HCT116 (cell line): ENCODE measurements around the gene PPEF1. TPM values are rescaled to one million over a fixed set of nuclear protein-coding genes. Genes with fewer than 3 reads are reported as not detected.

Experiments used
- ATAC-seq: fragments of 200-7000 bp; cut with Tn5 transposase; 2 replicates; pipeline ENCODE4 v1.9.1; 2020; ENCODE audit warnings: mild to moderate bottlenecking, moderate library complexity
- BruUV-seq: library from RNA; stranded (reverse); fragments of 400-500 nt; replicated peaks from 2 replicates; lab custom pipeline; 2021; lab: Mats Ljungman, UMichigan
- CTCF ChIA-PET: fragments of 300-600 bp; sonication (Branson Sonifier 250); formaldehyde crosslinking; loops from one replicate; lab custom pipeline; 2021; ENCODE audit warnings: antibody characterized with exemption; lab: Charles Lee
- POLR2A ChIA-PET: fragments of 300-600, 350-600 bp; sonication (Branson Sonifier 250); formaldehyde crosslinking; loops from one replicate; lab custom pipeline; 2021; ENCODE audit warnings: antibody characterized with exemption; lab: Charles Lee
- RAD21 ChIA-PET, 2 experiments: fragments of 300-600 bp; sonication (Branson Sonifier 250); formaldehyde crosslinking; loops; one replicate each; lab custom pipeline; 2023; ENCODE audit warnings: low total read pairs in 2 of 2; ENCODE audit not compliant: uncharacterized antibody in 2 of 2, unreplicated experiment in 2 of 2, low non-redundant PET in 1 of 2; lab: Charles Lee
- DNase-seq: peaks from one replicate; pipeline ENCODE4 v3.0.0-alpha.2; 2010; ENCODE audit warnings: low read depth, low spot score
- H2AFZ ChIP-seq: fragments of 200-600 bp; shearing (Covaris generic), sonication (generic); 2 replicates; pipeline ENCODE4 v1.6.1; 2017; ENCODE audit warnings: low read depth, mixed run types, mixed read lengths, antibody characterized with exemption, low read length; ENCODE audit not compliant: poor library complexity, severe bottlenecking
- H3K27ac ChIP-seq: 2 replicates; pipeline ENCODE4 v1.5.1; 2012; ENCODE audit warnings: low read depth, low read length
- H3K27me3 ChIP-seq: fragments of 200-600 bp; sonication (generic); 2 replicates; pipeline ENCODE4 v1.6.1; 2016; ENCODE audit warnings: mixed run types, low read length, mixed read lengths; ENCODE audit not compliant: insufficient read depth
- H3K36me3 ChIP-seq, 2 experiments: fragments of 200-500 bp in 1 of 2; fragments of 200-600 bp in 1 of 2; sonication (Bioruptor generic) in 1 of 2; sonication (generic) in 1 of 2; 2 replicates each; pipeline versions ENCODE4 v1.5.1 to v1.6.1; 2014 to 2016; ENCODE audit warnings: low read length in 2 of 2, inconsistent platforms in 1 of 2, mixed read lengths in 1 of 2, mixed run types in 1 of 2; ENCODE audit not compliant: insufficient read depth in 2 of 2, control insufficient read depth in 1 of 2
- H3K4me1 ChIP-seq, 2 experiments: fragments of 200-600 bp in 1 of 2; sonication (generic) in 1 of 2; 2 replicates each; pipeline versions ENCODE4 v1.5.1 to v1.6.1; 2012 to 2017; ENCODE audit warnings: low read length in 2 of 2, inconsistent platforms in 1 of 2, mild to moderate bottlenecking in 1 of 2, mixed read lengths in 1 of 2, mixed run types in 1 of 2, moderate library complexity in 1 of 2; ENCODE audit not compliant: insufficient read depth in 2 of 2, control insufficient read depth in 1 of 2
- H3K4me2 ChIP-seq: fragments of 200-600 bp; sonication (generic); 2 replicates; pipeline ENCODE4 v1.6.1; 2017; ENCODE audit warnings: mixed run types, low read length, mixed read lengths
- H3K4me3 ChIP-seq, 2 experiments: fragments of 200-600 bp in 1 of 2; sonication (generic) in 1 of 2; replicated peaks in 1 of 2; 2 replicates each; pipeline ENCODE4 v1.5.1; 2011 to 2016; ENCODE audit warnings: low read length in 2 of 2, control low read depth in 1 of 2, low read depth in 1 of 2, mild to moderate bottlenecking in 1 of 2, mixed read lengths in 1 of 2, mixed run types in 1 of 2
- H3K79me2 ChIP-seq: fragments of 200-600 bp; sonication (generic); 2 replicates; pipeline ENCODE4 v1.6.1; 2017; ENCODE audit warnings: mild to moderate bottlenecking, mixed run types, low read length, moderate library complexity, mixed read lengths; ENCODE audit not compliant: insufficient read depth
- H3K9ac ChIP-seq: fragments of 200-600 bp; sonication (generic); 2 replicates; pipeline ENCODE4 v1.6.1; 2016; ENCODE audit warnings: low read length, mixed read lengths
- H3K9me2 ChIP-seq: fragments of 200-600 bp; sonication (generic), shearing (Covaris generic); 2 replicates; pipeline ENCODE4 v1.6.1; 2017; ENCODE audit warnings: mixed run types, mild to moderate bottlenecking, moderate library complexity; ENCODE audit not compliant: insufficient read depth
- H3K9me3 ChIP-seq, 2 experiments: fragments of 200-500 bp in 1 of 2; fragments of 200-600 bp in 1 of 2; sonication (Bioruptor generic) in 1 of 2; sonication (generic) in 1 of 2; 2 replicates each; pipeline ENCODE4 v1.6.1; 2014 to 2017; ENCODE audit warnings: low read length in 2 of 2, mixed read lengths in 2 of 2, inconsistent platforms in 1 of 2, low read depth in 1 of 2, mild to moderate bottlenecking in 1 of 2, mixed run types in 1 of 2, moderate library complexity in 1 of 2; ENCODE audit not compliant: control insufficient read depth in 1 of 2, insufficient read depth in 1 of 2
- H4K20me1 ChIP-seq: fragments of 200-600 bp; sonication (generic), shearing (Covaris generic); 2 replicates; pipeline ENCODE4 v1.6.1; 2017; ENCODE audit warnings: mixed run types, mild to moderate bottlenecking, moderate library complexity; ENCODE audit not compliant: insufficient read depth
- CBX3 ChIP-seq: IDR thresholded peaks from 2 replicates; pipeline ENCODE4 v1.6.1; 2012; ENCODE audit warnings: low read depth
- CEBPB ChIP-seq: IDR thresholded peaks from 2 replicates; pipeline ENCODE4 v1.6.1; 2012; ENCODE audit warnings: low read depth
- EGR1 ChIP-seq: IDR thresholded peaks from 2 replicates; pipeline ENCODE4 v1.6.1; 2012; ENCODE audit warnings: low read depth
- ELF1 ChIP-seq: IDR thresholded peaks from 2 replicates; pipeline ENCODE4 v1.6.1; 2012; ENCODE audit warnings: low read depth, borderline replicate concordance
- EZH2 ChIP-seq: fragments of 200-600 bp; sonication (generic); IDR thresholded peaks from 2 replicates; pipeline ENCODE4 v1.6.1; 2017; ENCODE audit warnings: antibody characterized with exemption, mixed run types
- EZH2phosphoT487 ChIP-seq: fragments of 200-600 bp; IDR thresholded peaks from 2 replicates; pipeline ENCODE4 v1.6.1; 2018; ENCODE audit warnings: antibody characterized with exemption, borderline replicate concordance
- FOSL1 ChIP-seq: IDR thresholded peaks from 2 replicates; pipeline ENCODE4 v1.6.1; 2012; ENCODE audit warnings: low read depth
- JUND ChIP-seq: IDR thresholded peaks from 2 replicates; pipeline ENCODE4 v1.6.1; 2012
- POLR2AphosphoS5 ChIP-seq: IDR thresholded peaks from 2 replicates; pipeline ENCODE4 v1.6.1; 2011; ENCODE audit warnings: mild to moderate bottlenecking, low read depth, low read length, moderate library complexity
- RAD21 ChIP-seq: IDR thresholded peaks from 2 replicates; pipeline ENCODE4 v1.6.1; 2012; ENCODE audit warnings: low read depth, mild to moderate bottlenecking
- SIN3A ChIP-seq: IDR thresholded peaks from 2 replicates; pipeline ENCODE4 v1.6.1; 2012; ENCODE audit warnings: low read depth
- SP1 ChIP-seq: IDR thresholded peaks from 2 replicates; pipeline ENCODE4 v1.6.1; 2012; ENCODE audit warnings: low read depth
- SRF ChIP-seq: IDR thresholded peaks from 2 replicates; pipeline ENCODE4 v1.6.1; 2012; ENCODE audit warnings: low read depth
- YY1 ChIP-seq: IDR thresholded peaks from 2 replicates; pipeline ENCODE4 v1.6.1; 2011; ENCODE audit warnings: low read length, low read depth, moderate library complexity, mild to moderate bottlenecking; ENCODE audit not compliant: insufficient replicate concordance; ENCODE audit errors: extremely low read depth
- ZFX ChIP-seq: fragments of 450-650 bp; IDR thresholded peaks from 2 replicates; pipeline ENCODE4 v1.6.1; 2017
- ZNF274 ChIP-seq: fragments of 200-500 bp; sonication (Bioruptor generic); IDR thresholded peaks from 2 replicates; pipeline ENCODE4 v1.6.1; 2014; ENCODE audit warnings: mild to moderate bottlenecking, low read depth, low read length, inconsistent platforms
- intact Hi-C: fragments of 100-400 bp; cut with micrococcal nuclease; formaldehyde crosslinking; loops from 2 replicates; pipeline ENCODE4 v1.10.0; 2022
- total RNA-seq: library from RNA; stranded (reverse); gene quantifications from one replicate; pipeline ENCODE4 v1.2.1, GENCODE V29; 2021; ENCODE audit not compliant: unreplicated experiment
- TF ChIP-seq, protein P1 (sequence below): IDR thresholded peaks from 2 replicates; pipeline ENCODE4 v1.6.1; 2012; ENCODE audit warnings: low read depth
- TF ChIP-seq, protein P2 (sequence below): IDR thresholded peaks from 2 replicates; pipeline ENCODE4 v1.6.1; 2011; ENCODE audit warnings: mild to moderate bottlenecking, low read length, moderate library complexity; ENCODE audit not compliant: insufficient replicate concordance; ENCODE audit errors: extremely low read depth
- TF ChIP-seq, protein P3 (sequence below), 3 experiments: fragments of 200-600 bp in 1 of 3; sonication (generic) in 1 of 3; IDR thresholded peaks in 2 of 3; conservative IDR thresholded peaks in 1 of 3; 2 replicates each; pipeline ENCODE4 v1.5.1; 2012 to 2017; ENCODE audit warnings: low read depth in 2 of 3, low read length in 2 of 3, antibody characterized with exemption in 1 of 3, borderline replicate concordance in 1 of 3, control low read depth in 1 of 3, mild to moderate bottlenecking in 1 of 3, mixed read lengths in 1 of 3, mixed run types in 1 of 3, moderate library complexity in 1 of 3; ENCODE audit not compliant: insufficient read depth in 1 of 3
- TF ChIP-seq, protein P4 (sequence below): IDR thresholded peaks from 2 replicates; pipeline ENCODE4 v1.6.1; 2012

PPEF1 gene
- total RNA-seq, 1 experiment from 2014 or later = not detected

DNA sequence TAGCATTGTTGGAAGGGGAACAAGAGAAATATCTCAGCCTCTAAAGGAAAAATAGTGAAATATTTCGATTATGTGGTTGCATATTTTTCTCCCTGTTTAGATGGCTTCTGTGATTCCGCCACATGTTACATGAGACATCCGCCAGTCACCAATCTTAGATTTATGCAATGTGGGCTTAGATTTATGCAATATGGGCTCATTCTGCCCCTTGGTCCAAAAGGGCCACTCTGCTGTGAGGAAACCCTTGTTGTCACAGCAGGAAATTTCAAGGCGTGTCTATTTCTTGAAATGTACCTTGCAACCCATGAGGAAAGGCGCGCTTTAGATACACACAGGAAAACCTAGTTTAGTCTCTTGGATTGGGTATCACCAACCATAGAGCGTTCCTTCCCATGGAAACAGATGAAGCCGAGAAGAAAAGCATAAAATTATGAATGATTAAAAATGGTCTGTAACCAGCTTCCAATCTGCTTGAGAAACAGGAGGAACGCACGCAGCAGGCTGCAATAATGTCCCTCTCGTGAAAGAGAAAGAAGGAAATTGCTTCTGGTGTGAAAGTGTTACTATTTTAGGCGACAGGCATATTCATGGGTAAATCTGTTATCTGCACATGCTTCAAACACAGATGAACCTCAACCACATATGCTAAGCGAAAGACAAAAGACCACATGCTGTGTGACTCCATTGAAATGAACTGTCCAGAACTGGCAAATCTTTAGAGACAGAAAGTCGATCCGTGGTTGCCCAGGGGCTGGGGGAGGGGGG, 39.2 kb upstream of the PPEF1 start:
- Histone ChIP-seq H3K4me1 (no peaks in the 10 kb centered on the region), H2AFZ (no peak overlapping the region), H3K79me2 (no peaks in the 10 kb centered on the region), H3K36me3 (no peaks in the 10 kb centered on the region), H4K20me1 (no peaks in the 10 kb centered on the region), H3K9me3 (no peaks in the 10 kb centered on the region), H3K4me2 (no peak overlapping the region), H3K9me2 (no peaks in the 10 kb centered on the region), H3K9ac (no peak overlapping the region), H3K27me3 (no peaks in the 10 kb centered on the region), H3K27ac (no peak overlapping the region), H3K4me3 (no peak overlapping the region)
- ATAC-seq (no peak), DNase-seq (no peak)
- POLR2A ChIA-PET = no interaction called here
- CTCF ChIA-PET = no interaction called here
- TF ChIP-seq, protein P1, sequence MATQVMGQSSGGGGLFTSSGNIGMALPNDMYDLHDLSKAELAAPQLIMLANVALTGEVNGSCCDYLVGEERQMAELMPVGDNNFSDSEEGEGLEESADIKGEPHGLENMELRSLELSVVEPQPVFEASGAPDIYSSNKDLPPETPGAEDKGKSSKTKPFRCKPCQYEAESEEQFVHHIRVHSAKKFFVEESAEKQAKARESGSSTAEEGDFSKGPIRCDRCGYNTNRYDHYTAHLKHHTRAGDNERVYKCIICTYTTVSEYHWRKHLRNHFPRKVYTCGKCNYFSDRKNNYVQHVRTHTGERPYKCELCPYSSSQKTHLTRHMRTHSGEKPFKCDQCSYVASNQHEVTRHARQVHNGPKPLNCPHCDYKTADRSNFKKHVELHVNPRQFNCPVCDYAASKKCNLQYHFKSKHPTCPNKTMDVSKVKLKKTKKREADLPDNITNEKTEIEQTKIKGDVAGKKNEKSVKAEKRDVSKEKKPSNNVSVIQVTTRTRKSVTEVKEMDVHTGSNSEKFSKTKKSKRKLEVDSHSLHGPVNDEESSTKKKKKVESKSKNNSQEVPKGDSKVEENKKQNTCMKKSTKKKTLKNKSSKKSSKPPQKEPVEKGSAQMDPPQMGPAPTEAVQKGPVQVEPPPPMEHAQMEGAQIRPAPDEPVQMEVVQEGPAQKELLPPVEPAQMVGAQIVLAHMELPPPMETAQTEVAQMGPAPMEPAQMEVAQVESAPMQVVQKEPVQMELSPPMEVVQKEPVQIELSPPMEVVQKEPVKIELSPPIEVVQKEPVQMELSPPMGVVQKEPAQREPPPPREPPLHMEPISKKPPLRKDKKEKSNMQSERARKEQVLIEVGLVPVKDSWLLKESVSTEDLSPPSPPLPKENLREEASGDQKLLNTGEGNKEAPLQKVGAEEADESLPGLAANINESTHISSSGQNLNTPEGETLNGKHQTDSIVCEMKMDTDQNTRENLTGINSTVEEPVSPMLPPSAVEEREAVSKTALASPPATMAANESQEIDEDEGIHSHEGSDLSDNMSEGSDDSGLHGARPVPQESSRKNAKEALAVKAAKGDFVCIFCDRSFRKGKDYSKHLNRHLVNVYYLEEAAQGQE = no peak
- TF ChIP-seq, protein P2, sequence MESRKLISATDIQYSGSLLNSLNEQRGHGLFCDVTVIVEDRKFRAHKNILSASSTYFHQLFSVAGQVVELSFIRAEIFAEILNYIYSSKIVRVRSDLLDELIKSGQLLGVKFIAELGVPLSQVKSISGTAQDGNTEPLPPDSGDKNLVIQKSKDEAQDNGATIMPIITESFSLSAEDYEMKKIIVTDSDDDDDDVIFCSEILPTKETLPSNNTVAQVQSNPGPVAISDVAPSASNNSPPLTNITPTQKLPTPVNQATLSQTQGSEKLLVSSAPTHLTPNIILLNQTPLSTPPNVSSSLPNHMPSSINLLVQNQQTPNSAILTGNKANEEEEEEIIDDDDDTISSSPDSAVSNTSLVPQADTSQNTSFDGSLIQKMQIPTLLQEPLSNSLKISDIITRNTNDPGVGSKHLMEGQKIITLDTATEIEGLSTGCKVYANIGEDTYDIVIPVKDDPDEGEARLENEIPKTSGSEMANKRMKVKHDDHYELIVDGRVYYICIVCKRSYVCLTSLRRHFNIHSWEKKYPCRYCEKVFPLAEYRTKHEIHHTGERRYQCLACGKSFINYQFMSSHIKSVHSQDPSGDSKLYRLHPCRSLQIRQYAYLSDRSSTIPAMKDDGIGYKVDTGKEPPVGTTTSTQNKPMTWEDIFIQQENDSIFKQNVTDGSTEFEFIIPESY = no peak
- TF ChIP-seq SRF (no peak), CEBPB (no peak), EGR1 (no peak), YY1 (no peak), JUND (no peak), RAD21 (no peak), ZFX (no peak), EZH2phosphoT487 (no peak), SP1 (no peak), SIN3A (no peak), EZH2 (no peak), ELF1 (no peak), CBX3 (no peak), ZNF274 (no peak), POLR2AphosphoS5 (no peak), FOSL1 (no peak)
- TF ChIP-seq, protein P3, sequence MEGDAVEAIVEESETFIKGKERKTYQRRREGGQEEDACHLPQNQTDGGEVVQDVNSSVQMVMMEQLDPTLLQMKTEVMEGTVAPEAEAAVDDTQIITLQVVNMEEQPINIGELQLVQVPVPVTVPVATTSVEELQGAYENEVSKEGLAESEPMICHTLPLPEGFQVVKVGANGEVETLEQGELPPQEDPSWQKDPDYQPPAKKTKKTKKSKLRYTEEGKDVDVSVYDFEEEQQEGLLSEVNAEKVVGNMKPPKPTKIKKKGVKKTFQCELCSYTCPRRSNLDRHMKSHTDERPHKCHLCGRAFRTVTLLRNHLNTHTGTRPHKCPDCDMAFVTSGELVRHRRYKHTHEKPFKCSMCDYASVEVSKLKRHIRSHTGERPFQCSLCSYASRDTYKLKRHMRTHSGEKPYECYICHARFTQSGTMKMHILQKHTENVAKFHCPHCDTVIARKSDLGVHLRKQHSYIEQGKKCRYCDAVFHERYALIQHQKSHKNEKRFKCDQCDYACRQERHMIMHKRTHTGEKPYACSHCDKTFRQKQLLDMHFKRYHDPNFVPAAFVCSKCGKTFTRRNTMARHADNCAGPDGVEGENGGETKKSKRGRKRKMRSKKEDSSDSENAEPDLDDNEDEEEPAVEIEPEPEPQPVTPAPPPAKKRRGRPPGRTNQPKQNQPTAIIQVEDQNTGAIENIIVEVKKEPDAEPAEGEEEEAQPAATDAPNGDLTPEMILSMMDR (IDR thresholded peaks at IDR 0.05 in 2 of 3, conservative IDR thresholded peaks at IDR 0.05 in 1 of 3; ENCODE audit: borderline replicate concordance in 1 of 3, insufficient read depth in 1 of 3, low read depth in 2 of 3, low read length in 2 of 3) = no peak
- TF ChIP-seq, protein P4, sequence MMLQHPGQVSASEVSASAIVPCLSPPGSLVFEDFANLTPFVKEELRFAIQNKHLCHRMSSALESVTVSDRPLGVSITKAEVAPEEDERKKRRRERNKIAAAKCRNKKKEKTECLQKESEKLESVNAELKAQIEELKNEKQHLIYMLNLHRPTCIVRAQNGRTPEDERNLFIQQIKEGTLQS = no peak
- RAD21 ChIA-PET = no interaction called here
- no TSS peak for BruUV-seq
- intact Hi-C loops = no loop called here
